ENCODE measurements around the gene TAS1R1. TPM values are rescaled to one million over a fixed set of nuclear protein-coding genes. Genes with fewer than 3 reads are reported as not detected.

TAS1R1 gene
- total RNA-seq, 4 donors from 2014 or later, result not detected

- Histone ChIP-seq H3K4me3 (no peak overlapping the region), H3K4me1 (peaks cover 0 to 9% of the 10 kb centered on the region in 2 donors), H3K36me3 (no peaks in the 10 kb centered on the region), H3K27me3 (no peaks in the 10 kb centered on the region), H3K9me3 (no peaks in the 10 kb centered on the region), H3K27ac (no peak overlapping the region)
- intact Hi-C loops (cut with DNase I; ENCODE audit: low total_unique reads), result no loop called here
- no peak for DNase-seq
- no peak for TF ChIP-seq POLR2A (IDR thresholded peaks at IDR 0.05)
- TF ChIP-seq, protein P1, sequence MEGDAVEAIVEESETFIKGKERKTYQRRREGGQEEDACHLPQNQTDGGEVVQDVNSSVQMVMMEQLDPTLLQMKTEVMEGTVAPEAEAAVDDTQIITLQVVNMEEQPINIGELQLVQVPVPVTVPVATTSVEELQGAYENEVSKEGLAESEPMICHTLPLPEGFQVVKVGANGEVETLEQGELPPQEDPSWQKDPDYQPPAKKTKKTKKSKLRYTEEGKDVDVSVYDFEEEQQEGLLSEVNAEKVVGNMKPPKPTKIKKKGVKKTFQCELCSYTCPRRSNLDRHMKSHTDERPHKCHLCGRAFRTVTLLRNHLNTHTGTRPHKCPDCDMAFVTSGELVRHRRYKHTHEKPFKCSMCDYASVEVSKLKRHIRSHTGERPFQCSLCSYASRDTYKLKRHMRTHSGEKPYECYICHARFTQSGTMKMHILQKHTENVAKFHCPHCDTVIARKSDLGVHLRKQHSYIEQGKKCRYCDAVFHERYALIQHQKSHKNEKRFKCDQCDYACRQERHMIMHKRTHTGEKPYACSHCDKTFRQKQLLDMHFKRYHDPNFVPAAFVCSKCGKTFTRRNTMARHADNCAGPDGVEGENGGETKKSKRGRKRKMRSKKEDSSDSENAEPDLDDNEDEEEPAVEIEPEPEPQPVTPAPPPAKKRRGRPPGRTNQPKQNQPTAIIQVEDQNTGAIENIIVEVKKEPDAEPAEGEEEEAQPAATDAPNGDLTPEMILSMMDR (IDR thresholded peaks at IDR 0.05), result no peak
Observed at GRCh38 chr1:6581561-6582305, 26.6 kb downstream of the TAS1R1 start.

- Histone ChIP-seq H3K9me3 (no peaks in the 10 kb centered on the region), H3K36me3 (no peaks in the 10 kb centered on the region), H3K27ac (no peak overlapping the region), H3K4me3 (no peak overlapping the region), H3K4me1 (peaks cover 0 to 9% of the 10 kb centered on the region in 2 donors), H3K27me3 (no peaks in the 10 kb centered on the region)
- DNase-seq, result no peak
- intact Hi-C loops (cut with DNase I; ENCODE audit: low total_unique reads), result no loop called here
- TF ChIP-seq, protein P1 (IDR thresholded peaks at IDR 0.05), result no peak
- TF ChIP-seq POLR2A (IDR thresholded peaks at IDR 0.05), result no peak
Observed at GRCh38 chr1:6582370-6582769, 27.3 kb downstream of the TAS1R1 start.

- intact Hi-C loops (cut with DNase I; ENCODE audit: low total_unique reads), result no loop called here
- Histone ChIP-seq H3K27ac (no peak overlapping the region), H3K4me3 (no peak overlapping the region), H3K4me1 (peaks cover 0 to 9% of the 10 kb centered on the region in 2 donors), H3K27me3 (no peaks in the 10 kb centered on the region), H3K9me3 (no peaks in the 10 kb centered on the region), H3K36me3 (no peaks in the 10 kb centered on the region)
- TF ChIP-seq POLR2A (IDR thresholded peaks at IDR 0.05), result no peak
- TF ChIP-seq, protein P1 (IDR thresholded peaks at IDR 0.05), result no peak
- DNase-seq, result no peak
Observed at GRCh38 chr1:6584126-6585080, 29.3 kb downstream of the TAS1R1 start.

GRCh38 chr1:6585081-6585722 lies 30.1 kb downstream of the TAS1R1 start:
- intact Hi-C loops (cut with DNase I; ENCODE audit: low total_unique reads), result no loop called here
- no peak for DNase-seq
- TF ChIP-seq, protein P1 (IDR thresholded peaks at IDR 0.05), result no peak
- TF ChIP-seq POLR2A (IDR thresholded peaks at IDR 0.05), result no peak

More at GRCh38 chr1:6585081-6585722, 30.1 kb downstream of the TAS1R1 start:
- Histone ChIP-seq H3K27me3 (no peaks in the 10 kb centered on the region), H3K36me3 (no peaks in the 10 kb centered on the region), H3K27ac (no peak overlapping the region), H3K4me1 (peaks cover 0 to 9% of the 10 kb centered on the region in 2 donors), H3K4me3 (no peak overlapping the region), H3K9me3 (no peaks in the 10 kb centered on the region)
